Measurements from ENCODE around the gene CEP85. TPM values are rescaled to one million over a fixed set of nuclear protein-coding genes. Genes with fewer than 3 reads are reported as not detected.
"Not testable (repeated sequence)": the region's sequence is repeated elsewhere in the genome, so short reads cannot be mapped to it uniquely, and the experiment has no call there.

CEP85 gene
- total RNA-seq, 1 donor from 2014 or later, result 107 TPM

DNA sequence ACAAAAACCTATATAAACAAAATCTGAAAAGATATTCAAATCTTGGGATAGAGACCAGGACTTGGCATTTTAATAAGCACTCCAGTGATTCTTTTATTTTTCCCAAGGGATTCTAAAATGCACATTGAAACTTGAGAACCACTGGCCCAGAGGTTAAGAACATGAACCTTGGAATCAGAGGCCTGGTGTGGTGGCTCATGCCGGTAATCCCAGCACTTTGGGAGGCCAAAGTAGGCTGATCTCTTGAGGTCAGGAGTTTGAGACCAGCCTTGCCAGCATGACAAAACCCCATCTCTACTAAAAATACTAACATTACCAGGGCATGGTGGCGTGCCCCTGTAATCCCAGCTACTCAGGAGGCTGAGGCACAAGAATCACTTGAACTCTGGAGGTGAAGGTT, 12.9 kb upstream of the CEP85 start:
- DNase-seq, result no peak

DNA sequence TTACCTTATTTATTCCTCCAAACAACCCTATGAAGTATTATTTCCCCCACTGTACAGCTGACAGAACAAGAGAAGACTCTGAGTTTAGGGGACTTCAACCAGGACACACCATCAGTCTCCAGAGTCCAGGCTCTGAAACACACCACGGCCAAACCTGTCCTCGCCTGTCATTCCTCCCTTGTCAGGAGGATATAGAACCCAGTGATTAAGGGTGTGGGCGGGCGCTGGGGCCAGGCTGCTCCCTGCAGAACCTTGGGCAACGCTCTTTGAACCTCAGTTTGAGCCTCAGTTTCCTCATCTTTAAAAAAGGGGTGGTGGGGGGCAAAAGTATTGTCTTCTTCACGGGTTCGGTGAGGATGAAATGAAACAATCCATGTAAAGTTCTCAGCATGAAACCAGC, 9.4 kb upstream of the CEP85 start:
- DNase-seq, result no peak

DNA sequence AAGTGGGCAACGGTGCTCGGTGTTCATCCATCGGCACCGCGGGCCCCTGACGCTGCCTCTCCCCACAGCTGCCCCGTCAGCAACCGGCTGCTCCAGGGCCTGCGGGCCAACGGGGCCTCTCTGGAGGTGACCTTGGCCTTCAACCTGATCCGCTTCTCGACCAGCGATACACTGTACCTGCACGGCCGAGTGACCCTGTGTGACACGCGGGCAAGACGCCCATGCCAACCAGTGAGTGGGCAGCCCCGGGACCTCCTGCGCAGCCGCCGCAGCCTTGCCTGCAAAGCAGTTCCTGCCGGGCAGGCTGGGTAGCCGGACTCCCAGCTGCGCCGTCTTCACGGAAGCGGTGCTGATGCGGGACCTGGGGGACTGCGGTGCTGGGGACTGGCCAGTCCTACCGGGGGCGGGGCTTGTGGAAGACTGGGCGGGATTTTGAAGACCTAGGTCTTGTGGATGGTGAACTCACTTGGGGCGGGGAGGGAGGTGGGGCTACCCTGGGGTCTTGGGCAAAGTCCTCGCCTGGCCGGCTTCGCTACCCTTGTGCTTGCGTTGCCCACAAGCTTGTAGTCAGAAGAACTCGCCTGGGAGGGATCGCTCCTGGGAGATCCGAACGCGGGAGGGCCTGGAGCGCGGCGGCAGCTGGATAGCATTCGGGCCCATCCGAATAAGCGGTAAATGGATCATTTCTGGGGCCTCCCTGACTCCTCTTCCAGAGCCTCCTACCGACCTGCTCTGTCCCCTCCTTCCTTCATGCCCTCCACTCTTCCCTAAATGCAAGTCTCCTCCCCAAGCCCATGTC, 8.8 kb upstream of the CEP85 start:
- peak; percentile 57 for DNase-seq

DNA sequence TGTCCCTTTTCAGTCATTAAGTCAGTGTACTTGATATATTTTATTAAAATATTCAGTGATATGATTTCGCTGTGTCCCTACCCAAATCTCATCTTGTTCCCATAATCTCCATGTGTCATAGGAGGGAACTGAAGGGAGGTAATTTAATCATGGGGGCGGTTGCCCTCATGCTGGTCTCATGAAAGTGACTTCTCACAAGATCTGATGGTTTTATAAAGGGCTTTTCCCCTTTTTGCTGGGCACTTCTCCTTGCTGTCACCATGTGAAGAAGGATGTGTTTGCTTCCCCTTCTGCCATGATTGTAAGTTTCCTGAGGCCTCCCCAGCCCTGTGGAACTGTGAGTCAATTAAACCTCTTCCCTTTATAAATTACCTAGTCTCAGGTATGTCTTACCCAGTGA, 3.3 kb upstream of the CEP85 start:
- not testable (repeated sequence) for DNase-seq

DNA sequence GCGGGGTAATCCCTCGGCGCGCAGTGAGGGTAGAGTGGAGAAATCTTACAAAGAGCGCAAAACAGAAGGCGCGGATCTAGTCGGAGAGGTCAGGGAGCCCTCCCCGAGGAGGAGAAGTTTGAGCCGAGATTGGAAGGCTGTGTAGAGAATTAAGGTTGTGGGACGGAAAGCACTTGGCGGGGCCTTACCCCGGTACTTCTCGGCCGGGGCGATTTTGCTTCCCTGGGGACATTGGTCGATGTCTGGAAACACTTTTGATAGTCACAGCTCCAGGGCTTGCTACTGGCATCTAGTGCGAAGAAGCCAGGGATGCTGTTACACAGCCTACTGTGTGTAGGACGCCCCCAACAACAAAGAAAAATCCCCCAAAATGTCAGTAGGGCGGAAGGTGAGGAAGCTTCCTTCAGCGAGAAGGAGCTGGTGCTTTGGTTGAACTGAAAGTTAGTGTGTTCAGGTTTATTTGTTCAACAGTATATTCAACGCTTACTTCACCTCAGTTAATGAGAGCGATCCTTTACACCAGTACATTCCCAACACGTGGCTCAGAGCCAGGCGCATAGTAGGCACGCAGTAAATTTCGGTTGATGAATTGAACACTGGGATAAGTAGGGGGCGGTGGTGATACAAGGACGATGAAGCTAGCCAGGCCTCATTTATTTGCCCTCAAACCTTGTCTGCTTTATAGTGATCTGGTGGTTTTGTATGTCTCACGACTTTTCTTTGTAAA, 807 bp downstream of the CEP85 start:
- peak; percentile 41 for DNase-seq

DNA sequence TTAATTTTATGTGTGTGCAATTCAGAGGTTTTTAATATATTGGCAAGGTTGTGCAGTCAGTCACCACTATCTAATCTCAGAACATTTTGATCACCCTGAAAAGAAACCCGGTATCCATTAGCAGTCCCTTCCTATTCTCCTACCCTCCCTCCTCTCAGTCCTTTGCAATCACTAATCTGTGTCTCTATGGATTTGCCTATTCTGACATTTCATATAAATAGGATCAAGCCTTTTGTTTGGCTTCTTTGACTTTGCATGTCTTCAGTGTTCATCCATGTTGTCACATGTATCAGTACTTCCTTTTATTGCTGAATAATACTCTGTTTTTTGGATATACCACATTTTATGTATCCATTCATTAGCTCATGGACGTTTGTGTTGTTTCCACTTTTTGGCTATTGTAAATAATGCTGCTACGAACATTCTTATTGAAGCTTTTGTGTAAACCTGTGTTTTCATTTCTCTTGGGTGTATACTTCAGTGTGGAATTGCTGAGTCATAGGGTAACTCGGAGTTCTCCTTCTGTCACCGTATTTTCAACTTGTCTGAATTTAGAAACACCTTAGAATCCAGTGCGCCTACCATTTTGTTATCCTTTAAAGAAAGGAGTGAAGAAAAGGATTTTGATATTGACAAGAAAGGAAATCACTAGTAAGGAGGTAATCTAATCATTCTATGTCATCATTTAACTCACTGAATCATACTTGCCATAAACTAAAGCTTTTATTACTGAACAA, 3.4 kb downstream of the CEP85 start:
- no peak for DNase-seq

DNA sequence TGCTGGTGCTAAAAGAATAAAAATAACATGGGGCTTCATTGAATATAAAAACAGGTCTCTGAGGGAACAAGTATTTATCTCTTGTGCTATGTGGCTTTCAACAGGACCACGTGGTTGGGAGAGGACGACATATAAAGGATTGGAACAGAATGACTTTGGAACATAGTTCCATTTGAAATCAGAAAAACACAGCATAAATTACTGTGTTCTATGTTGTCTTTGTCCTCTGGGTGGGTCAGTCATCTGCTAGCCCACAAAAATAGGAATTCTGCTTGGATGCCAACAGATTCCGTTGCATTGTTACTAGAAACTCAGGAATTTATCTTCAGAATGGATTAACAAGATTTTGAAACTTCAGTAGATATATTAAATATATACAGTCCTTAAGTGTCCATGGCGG, 5.9 kb downstream of the CEP85 start:
- DNase-seq, result no peak

DNA sequence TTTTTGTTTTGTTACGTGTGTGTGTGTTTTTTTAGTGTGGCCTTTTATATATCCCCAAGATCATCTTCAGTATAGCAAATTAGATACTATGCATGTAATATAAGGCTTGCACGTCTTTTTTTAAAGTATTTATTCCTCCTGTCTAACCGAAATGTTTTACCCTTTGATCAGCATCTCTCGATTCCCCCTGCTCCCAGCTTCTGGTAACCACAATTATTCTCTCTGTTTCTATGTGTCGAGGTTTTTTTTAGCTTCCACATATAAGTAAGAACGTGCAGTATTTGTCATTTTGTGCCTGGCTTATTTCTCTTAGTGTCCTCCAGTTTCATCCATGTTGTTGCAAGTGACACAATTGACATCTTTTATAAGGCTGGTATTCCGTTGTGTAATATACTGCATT, 18.7 kb downstream of the CEP85 start:
- DNase-seq, result no peak

DNA sequence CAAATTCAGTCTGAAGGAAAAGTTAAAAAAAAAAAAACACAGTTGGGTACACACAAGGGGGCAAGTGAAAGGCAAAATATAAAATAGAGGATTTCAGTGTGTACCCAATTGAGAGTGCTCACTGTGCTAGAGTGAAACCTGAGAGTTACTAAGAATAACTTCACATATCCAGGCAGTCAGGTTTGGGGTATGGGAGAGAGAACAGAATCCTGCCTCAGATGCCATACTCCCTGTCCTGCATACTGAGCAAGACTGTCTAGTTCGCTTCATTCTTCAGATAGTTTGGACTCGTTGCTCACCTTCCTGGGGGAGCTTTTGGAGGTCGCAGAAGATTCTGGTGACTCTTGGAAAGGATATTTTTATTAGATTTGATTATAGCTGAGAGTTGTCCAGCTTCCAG, 20.4 kb downstream of the CEP85 start:
- DNase-seq, result peak; percentile 41

DNA sequence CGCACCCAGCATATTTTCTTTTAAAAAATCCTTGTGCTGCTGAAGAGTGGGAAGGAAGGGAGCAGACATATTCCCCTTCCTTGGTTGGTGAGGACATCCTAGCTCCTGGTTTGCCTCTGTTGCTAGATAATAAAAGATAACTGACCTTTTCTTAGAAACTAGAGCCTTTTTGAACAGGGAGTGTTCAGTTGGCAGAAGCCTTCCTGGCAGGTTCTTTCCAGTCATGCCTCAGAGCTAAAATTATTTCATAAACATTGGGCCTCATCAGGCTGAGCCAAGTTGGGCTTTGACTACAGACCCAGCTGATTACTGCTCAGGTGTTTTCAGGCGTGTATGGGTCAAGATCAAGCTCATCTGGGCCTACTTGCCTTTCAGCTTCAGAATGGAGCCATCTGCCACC, 23.2 kb downstream of the CEP85 start:
- no peak for DNase-seq

DNA sequence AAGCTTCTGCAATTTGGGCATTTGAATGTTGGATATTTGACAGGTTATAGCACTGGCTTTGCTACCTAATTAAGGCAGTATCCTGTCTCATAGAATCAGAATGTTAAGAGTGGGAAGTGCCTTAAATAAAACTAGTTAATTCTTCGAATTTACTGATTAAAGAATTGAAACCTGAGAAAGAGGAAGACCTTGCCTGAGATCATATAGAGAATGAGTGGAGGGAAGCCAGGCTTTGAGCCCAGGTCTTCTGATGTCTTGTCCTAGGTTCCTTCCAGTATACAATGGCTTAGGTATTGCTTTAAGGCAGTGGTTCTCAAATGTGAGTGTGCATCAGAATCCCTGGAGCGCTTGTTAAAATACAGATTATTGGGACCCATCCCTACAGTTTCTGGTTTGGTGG, 25.0 kb downstream of the CEP85 start:
- no peak for DNase-seq

DNA sequence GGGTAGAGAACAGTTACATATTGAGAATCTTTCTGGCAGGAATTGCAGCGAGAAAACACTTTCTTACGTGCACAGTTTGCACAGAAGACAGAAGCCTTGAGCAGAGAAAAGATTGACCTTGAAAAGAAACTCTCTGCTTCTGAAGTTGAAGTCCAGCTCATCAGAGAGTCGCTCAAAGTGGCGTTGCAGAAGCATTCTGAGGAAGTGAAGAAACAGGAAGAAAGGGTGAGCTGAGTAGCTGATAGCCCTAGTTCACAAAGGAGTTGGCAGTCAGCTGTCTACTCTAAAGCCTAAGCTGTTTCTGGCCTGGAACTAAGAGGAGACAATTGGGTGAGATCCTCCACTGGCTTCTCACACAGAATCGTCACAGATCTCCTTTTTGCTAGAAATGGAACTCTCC, 25.6 kb downstream of the CEP85 start:
- DNase-seq, result no peak

DNA sequence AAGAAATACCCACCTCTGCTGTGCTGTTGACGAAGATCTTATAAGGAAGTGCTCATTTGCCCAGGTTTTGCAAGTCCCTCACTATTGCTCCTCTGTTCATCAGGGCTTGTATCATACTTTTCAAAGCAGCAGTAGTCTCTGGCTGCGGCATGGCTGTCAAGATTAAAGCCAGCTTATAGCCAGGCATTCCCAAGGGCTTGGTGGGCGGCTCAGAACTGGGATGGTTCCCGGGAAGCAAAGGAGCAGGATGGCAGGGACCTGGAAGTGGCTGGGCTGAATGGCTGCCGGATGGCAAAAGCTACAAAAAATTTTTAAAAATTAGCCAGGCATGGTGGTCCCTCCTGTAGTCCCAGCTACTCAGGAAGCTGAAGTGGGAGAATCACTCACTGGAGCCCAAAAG, 29.2 kb downstream of the CEP85 start:
- no peak for DNase-seq

DNA sequence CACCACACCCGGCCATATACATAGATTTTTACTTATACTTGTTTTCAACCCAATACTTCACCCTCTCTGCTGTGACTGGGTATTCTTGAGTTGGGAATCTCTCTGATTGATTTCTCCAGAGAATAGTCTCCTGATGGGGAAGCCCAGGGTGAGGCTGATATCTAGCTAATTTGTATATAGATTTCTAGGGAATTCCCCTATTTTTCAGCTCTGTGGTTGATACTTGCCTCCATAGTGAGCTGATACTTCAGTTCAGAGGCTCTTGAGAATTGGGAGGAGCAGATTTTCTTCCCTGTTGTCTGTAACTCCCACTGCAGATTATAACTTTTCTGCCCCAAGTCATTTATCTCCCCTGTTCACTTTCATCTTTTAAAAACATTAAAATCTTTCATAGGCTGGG, 31.4 kb downstream of the CEP85 start:
- no peak for DNase-seq

DNA sequence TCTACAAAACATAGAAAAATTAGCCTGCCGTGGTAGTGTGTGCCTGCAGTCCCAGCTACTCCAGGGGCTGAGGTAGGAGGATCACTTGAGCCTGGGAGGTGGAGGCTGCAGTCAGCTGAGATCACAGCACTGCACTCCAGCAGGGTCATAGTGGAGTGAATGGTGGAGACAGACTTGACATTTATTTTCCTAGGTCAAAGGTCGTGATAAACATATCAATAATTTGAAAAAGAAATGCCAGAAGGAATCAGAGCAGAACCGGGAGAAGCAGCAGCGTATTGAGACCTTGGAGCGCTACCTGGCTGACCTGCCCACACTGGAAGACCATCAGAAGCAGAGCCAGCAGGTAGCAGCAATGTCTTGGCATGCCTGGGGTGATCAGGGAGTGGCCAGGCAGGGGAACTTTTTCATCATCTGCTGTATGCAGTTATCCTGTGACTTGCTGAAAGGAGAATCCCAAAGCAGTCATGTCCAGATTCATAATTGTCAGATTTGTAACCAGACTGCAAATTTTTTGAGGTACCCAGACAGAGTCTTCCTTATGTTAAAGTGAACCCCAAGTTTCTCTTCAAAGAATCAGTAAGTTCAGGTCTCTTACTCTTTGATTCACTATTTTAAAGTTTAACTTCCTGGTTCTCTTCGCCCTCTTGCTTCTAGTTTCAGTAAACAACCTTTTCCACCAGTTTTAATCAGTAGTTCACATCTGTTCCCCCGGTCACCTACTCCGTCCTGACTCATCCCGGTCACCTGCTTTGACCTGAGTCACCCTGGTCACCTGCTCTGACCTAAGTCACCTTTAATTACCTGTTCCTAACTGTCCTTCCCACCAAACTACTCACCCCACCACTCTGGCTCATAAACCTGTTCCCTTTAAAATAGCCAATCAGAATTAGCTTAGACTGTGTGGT, 34.5 kb downstream of the CEP85 start:
- no peak for DNase-seq

DNA sequence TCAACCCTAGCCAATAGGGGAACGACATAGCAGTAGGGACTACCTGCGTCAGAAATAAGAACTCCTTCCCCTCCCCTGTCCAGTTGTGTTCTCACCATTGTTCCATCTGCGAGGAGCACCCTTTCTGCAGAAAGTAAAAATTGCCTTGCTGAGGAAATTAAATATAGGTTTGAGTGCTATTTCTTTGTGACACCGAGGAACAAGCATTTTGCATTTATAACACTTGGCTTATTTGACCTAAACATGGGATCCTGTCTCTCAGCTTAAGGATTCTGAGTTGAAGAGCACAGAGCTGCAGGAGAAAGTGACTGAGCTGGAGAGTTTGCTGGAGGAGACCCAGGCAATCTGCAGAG, 35.2 kb downstream of the CEP85 start:
- DNase-seq, result no peak

DNA sequence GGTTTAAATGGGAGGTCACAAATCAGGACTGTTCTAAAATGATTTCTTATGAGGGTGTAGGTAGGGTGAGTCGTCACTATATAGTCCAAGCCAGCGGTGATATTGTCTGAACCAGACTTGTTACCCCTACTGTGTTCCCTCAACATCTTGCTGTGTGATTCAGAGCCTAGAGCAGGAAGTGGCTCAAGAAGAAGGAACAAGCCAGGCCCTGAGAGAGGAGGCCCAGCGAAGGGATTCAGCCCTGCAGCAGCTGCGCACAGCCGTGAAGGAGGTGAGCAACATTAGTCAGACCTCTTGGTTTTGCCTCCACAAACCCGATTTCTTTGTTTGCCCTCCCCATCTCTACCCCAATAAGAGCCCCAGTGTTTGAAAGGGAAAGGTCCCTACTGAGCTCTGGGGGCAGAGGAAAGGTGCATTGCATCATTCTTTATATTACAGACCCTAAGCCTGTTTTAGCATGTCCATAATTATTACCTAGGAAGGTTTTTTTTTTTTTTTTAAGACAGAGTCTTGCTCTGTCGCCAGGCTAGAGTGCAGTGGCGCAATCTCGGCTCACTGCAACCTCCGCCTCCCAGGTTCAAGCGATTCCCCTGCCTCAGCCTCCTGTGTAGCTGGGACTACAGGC, 40.9 kb downstream of the CEP85 start:
- DNase-seq, result no peak

DNA sequence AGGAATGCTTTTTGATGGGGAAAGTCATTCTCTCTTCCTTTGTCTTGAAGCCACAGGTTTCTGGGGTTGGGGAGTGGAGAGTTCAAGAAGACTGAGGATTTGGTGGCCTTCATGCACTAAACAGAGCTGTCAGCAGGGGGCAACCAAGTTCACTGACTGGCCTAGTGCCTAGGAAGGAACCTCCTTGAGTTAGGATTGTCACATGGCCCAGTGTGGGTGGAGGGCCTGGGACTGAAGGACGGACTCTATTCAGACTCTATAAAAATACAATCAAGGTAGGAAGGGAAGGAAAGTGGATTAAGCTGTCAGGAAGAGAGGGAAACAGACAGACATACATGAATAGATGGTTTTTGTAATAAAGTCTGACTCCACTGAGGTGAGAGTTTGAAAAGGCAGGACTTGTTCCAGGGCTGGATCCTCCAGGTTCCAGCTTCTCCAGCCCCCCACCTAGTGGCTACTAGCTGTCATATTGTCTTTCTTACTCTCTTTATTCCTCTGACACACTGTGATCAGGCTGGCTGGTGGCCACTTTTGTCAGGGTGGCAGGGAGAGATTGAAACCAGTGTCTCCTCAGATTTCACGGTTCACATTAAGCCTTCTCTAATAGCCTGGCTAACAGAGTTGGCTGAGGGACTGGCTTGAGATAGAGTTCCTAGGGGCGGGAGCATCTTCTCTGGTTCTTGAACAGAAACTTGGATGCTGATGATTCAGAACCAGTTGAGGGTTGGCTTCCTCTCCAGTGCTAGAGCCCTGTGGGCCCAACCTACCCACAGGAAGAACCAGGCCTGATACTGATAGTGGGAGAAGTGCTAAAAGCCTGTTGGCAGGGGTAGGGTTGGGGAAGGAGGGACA, 41.8 kb downstream of the CEP85 start:
- peak; percentile 91 for DNase-seq

DNA sequence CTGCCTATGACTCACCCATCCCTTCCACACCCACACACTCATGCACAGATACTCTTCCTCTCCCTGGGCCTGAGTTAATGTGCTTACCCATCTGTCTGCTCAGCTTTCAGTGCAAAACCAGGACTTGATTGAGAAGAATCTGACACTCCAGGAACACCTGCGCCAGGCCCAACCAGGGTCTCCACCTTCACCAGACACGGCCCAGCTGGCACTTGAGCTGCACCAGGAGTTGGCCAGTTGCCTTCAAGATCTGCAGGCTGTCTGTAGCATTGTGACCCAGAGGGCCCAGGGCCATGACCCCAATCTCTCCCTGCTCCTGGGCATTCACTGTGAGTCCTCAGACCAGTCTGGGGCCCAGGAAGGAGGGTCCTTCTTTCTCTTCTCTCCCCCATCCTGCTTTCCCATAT, 42.4 kb downstream of the CEP85 start:
- no peak for DNase-seq

DNA sequence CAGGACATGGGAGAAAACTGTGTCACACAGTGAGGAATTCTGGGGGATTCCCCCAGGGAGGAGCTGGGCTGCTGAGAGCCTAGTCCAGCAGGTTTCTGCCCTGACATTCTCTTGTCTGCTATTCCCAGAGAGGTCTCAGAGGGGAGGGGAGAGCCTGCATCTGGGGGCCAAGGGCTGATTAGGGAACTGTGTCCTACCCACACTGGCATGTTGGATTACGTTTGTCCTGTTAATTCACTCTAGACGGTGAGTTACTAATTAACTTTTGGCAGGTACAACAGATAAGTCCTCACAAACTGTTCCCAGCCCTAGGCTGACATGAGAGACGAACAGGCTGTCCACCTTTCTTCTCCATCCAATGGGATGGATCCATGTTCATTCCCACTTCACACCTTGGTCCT, 43.3 kb downstream of the CEP85 start:
- no peak for DNase-seq

DNA sequence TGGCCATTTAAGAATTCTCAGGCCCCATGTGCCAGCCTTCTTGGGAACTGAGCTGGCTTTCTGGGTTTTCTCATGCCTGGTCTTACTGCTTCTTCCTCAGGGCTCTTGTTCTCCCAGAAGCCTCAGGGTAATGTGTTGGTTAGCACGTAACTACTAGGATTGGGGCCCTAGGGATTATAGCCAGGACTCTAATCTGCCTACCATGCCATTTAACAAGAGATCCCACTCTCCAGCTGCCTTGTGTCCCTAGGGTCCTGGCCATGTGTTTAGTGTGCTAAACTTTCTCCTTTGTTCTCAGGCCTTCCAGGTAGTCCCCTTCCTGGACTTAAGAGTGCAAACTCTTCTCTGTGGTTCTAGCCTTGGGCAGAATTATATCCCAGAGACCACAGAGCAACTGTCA, 43.7 kb downstream of the CEP85 start:
- DNase-seq, result no peak

Measured in tongue (tissue), 2 donors.